ENCODE measurements around the gene AP2A2. TPM values are rescaled to one million over a fixed set of nuclear protein-coding genes. Genes with fewer than 3 reads are reported as not detected.

AP2A2 gene
- total RNA-seq, 2 donors from 2014 or later: 99.0 to 109 TPM

- TF ChIP-seq, protein P1, sequence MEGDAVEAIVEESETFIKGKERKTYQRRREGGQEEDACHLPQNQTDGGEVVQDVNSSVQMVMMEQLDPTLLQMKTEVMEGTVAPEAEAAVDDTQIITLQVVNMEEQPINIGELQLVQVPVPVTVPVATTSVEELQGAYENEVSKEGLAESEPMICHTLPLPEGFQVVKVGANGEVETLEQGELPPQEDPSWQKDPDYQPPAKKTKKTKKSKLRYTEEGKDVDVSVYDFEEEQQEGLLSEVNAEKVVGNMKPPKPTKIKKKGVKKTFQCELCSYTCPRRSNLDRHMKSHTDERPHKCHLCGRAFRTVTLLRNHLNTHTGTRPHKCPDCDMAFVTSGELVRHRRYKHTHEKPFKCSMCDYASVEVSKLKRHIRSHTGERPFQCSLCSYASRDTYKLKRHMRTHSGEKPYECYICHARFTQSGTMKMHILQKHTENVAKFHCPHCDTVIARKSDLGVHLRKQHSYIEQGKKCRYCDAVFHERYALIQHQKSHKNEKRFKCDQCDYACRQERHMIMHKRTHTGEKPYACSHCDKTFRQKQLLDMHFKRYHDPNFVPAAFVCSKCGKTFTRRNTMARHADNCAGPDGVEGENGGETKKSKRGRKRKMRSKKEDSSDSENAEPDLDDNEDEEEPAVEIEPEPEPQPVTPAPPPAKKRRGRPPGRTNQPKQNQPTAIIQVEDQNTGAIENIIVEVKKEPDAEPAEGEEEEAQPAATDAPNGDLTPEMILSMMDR (IDR thresholded peaks at IDR 0.05): no peak
- H3K9me3 ChIP-seq: no peaks in the 10 kb centered on the region
- no peak for DNase-seq (ENCODE audit: low spot score)
These were observed 101.2 kb downstream of the AP2A2 start for GRCh38 chr11:1026641-1027482.

DNA sequence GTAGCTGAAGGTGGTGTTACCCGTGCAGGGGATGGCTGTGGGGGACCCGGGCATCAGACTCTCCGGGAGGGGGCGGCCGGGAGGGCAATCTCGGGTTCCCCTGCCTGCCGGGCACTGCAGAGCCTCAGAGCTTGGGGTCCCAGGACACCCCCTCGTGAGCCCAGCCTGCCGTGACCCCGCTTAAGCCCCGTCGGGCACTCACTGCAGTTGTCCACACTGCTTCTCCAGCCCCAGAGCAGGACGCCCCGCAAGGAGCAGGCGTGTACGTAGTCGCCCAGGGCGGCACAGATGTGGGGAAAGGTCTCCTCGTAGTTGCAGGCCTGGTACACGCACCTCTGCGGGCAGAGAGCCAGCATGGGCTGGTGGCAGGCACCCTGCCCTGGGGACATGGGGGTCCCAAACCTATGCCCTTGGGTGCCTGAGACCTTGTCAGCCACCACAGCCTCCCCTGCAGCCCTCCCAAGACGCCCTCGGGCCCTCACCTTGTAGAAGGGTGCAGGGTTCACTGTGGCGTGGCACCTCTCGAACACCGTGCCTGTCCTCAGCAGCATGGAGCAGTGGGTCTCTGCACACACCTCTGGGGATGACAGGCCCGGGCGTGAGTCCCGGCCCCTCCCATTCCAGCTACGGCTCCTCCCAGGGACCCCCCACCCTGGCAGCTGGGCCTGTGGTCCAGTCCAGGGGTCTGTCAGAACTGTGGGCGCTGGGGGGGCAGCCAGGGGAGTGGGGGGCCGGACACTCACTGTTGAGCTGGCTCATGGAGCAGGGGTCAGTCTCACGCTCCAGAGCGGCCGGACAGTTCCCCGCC, 102.0 kb downstream of the AP2A2 start:
- H3K27me3 ChIP-seq (replicated peaks; ENCODE audit: insufficient read depth): no peaks in the 10 kb centered on the region
- no peak overlapping the region for H3K4me3 ChIP-seq
- H3K27ac ChIP-seq: no peak overlapping the region
- TF ChIP-seq, protein P1 (IDR thresholded peaks at IDR 0.05): no peak
- H3K36me3 ChIP-seq: no peaks in the 10 kb centered on the region
- no peaks in the 10 kb centered on the region for H3K4me1 ChIP-seq (ENCODE audit: control insufficient read depth in 1 of 2, low read depth in 2 of 2)
- H3K9me3 ChIP-seq: no peaks in the 10 kb centered on the region
- ATAC-seq (ENCODE audit: insufficient number of reproducible peaks, low FRiP score, low read depth): no peak
- no peak for DNase-seq (ENCODE audit: low spot score)

More at GRCh38 chr11:1026641-1027482, 101.2 kb downstream of the AP2A2 start:
- Histone ChIP-seq H3K4me1 (ENCODE audit: control insufficient read depth in 1 of 2, low read depth in 2 of 2) (no peaks in the 10 kb centered on the region), H3K36me3 (no peaks in the 10 kb centered on the region), H3K27me3 (replicated peaks; ENCODE audit: insufficient read depth) (no peaks in the 10 kb centered on the region), H3K27ac (no peak overlapping the region), H3K4me3 (no peak overlapping the region)
- ATAC-seq (ENCODE audit: insufficient number of reproducible peaks, low FRiP score, low read depth): no peak

DNA sequence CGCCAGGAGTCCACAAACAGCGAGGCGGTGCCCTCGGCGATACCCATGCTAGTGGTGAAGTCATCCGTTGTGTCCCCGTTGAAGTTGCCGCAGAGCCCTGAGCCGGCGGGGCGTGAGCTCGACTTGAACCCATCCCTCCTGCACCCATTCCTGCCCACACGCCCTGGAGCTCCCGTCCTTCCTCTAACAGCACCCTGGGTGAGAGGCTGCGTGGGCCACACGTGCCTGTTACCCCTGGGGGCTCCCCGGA, 102.5 kb downstream of the AP2A2 start:
- Histone ChIP-seq H3K9me3 (no peaks in the 10 kb centered on the region), H3K4me1 (ENCODE audit: control insufficient read depth in 1 of 2, low read depth in 2 of 2) (no peaks in the 10 kb centered on the region), H3K27ac (no peak overlapping the region), H3K36me3 (no peaks in the 10 kb centered on the region), H3K4me3 (no peak overlapping the region), H3K27me3 (replicated peaks; ENCODE audit: insufficient read depth) (no peaks in the 10 kb centered on the region)
- ATAC-seq (ENCODE audit: insufficient number of reproducible peaks, low FRiP score, low read depth): no peak
- TF ChIP-seq, protein P1 (IDR thresholded peaks at IDR 0.05): no peak
- no peak for DNase-seq (ENCODE audit: low spot score)

- no peaks in the 10 kb centered on the region for H3K36me3 ChIP-seq
- no peak for ATAC-seq (ENCODE audit: insufficient number of reproducible peaks, low FRiP score, low read depth)
- no peaks in the 10 kb centered on the region for H3K9me3 ChIP-seq
- no peak overlapping the region for H3K27ac ChIP-seq
- no peaks in the 10 kb centered on the region for H3K27me3 ChIP-seq (replicated peaks; ENCODE audit: insufficient read depth)
- no peak overlapping the region for H3K4me3 ChIP-seq
- no peak for DNase-seq (ENCODE audit: low spot score)
- peaks cover 0 to 1% of the 10 kb centered on the region in 2 donors for H3K4me1 ChIP-seq (ENCODE audit: control insufficient read depth in 1 of 2, low read depth in 2 of 2)
- TF ChIP-seq, protein P1 (IDR thresholded peaks at IDR 0.05): no peak
These were observed 102.9 kb downstream of the AP2A2 start for GRCh38 chr11:1028616-1029015.

DNA sequence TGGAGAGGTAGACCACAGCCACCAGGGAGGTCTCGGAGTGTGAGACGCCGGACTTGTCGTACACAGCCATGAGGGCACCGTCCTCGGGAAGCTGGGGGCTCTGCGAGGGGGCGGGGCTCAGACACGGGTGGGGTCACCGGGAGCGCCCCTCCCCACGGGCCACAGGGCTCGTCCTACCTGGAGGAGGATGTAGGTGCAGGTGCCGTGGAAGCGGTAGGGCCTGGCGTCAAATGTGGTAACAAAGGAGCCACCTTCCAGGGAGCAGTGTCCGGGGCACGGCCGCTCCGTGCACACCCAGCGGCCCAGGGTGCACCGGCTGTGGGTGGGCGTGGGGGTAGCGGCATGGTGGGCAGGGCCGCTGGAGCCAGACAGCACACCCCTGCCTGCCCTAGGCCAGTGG, 103.4 kb downstream of the AP2A2 start:
- Histone ChIP-seq H3K4me3 (no peak overlapping the region), H3K27me3 (replicated peaks; ENCODE audit: insufficient read depth) (no peaks in the 10 kb centered on the region), H3K36me3 (no peaks in the 10 kb centered on the region), H3K27ac (no peak overlapping the region), H3K9me3 (no peaks in the 10 kb centered on the region), H3K4me1 (ENCODE audit: control insufficient read depth in 1 of 2, low read depth in 2 of 2) (peaks cover 0 to 5% of the 10 kb centered on the region in 2 donors)
- DNase-seq (ENCODE audit: low spot score): no peak
- ATAC-seq (ENCODE audit: insufficient number of reproducible peaks, low FRiP score, low read depth): no peak
- TF ChIP-seq, protein P1 (IDR thresholded peaks at IDR 0.05): no peak

All from thoracic aorta (tissue), 2 donors.